ENCODE data around the gene SEMA4D. TPM values are rescaled to one million over a fixed set of nuclear protein-coding genes. Genes with fewer than 3 reads are reported as not detected.

SEMA4D gene
- polyA plus RNA-seq, 1 donor from 2014 or later: 34.0 TPM

DNA sequence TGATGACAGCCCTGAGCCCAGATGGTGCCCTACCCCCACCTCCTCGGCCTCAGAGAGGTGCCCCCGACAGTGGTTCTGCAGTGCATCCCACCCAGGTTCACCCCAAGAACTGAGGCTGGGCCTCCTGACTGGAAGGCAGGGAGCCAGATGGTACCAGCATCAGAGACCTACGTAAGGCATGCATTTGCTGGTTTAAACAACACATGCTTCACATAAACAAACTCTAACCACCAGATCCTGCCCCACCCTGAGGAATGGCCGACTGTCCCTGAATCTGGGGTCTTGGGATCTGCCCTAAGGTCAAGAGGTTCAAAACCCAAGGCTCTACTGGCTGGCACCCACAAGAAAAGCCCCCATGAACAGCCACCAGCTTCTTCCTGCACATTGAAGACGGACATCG lies 106.3 kb downstream of the SEMA4D start:
- Histone ChIP-seq H3K9me2 (ENCODE audit: insufficient read depth, low read length) (no peaks in the 10 kb centered on the region), H3F3A (ENCODE audit: insufficient read depth, low read length, poor library complexity, severe bottlenecking) (no peaks in the 10 kb centered on the region), H3K4me3 (ENCODE audit: low read length) (no peak overlapping the region), H3K36me3 (ENCODE audit: insufficient read depth, low read length) (peaks cover 14% of the 10 kb centered on the region), H3K4me2 (ENCODE audit: low read length) (no peak overlapping the region), H3K9me3 (ENCODE audit: low read length) (no peaks in the 10 kb centered on the region), H3K27me3 (ENCODE audit: insufficient read depth, low read depth, low read length) (no peaks in the 10 kb centered on the region), H3K27ac (ENCODE audit: low read length) (no peak overlapping the region), H3K79me2 (replicated peaks; ENCODE audit: insufficient read depth, low read length) (no peaks in the 10 kb centered on the region), H2AFZ (ENCODE audit: low read depth, low read length) (no peak overlapping the region), H4K20me1 (ENCODE audit: insufficient read depth) (no peaks in the 10 kb centered on the region), H3K9ac (ENCODE audit: low read length) (no peak overlapping the region)
- TF ChIP-seq POLR2AphosphoS5 (IDR thresholded peaks at IDR 0.05) (no peak), MXI1 (conservative IDR thresholded peaks at IDR 0.05; ENCODE audit: poor library complexity, severe bottlenecking) (no peak), EP300 (conservative IDR thresholded peaks at IDR 0.05; ENCODE audit: poor library complexity, severe bottlenecking) (no peak), SMC3 (conservative IDR thresholded peaks at IDR 0.05; ENCODE audit: poor library complexity) (no peak), EZH2 (IDR thresholded peaks at IDR 0.05; ENCODE audit: borderline replicate concordance, insufficient read depth, low read length, poor library complexity, severe bottlenecking) (no peak), TAF1 (IDR thresholded peaks at IDR 0.05; ENCODE audit: low read depth) (no peak), RAD21 (conservative IDR thresholded peaks at IDR 0.05) (no peak)
- TF ChIP-seq, protein P1, sequence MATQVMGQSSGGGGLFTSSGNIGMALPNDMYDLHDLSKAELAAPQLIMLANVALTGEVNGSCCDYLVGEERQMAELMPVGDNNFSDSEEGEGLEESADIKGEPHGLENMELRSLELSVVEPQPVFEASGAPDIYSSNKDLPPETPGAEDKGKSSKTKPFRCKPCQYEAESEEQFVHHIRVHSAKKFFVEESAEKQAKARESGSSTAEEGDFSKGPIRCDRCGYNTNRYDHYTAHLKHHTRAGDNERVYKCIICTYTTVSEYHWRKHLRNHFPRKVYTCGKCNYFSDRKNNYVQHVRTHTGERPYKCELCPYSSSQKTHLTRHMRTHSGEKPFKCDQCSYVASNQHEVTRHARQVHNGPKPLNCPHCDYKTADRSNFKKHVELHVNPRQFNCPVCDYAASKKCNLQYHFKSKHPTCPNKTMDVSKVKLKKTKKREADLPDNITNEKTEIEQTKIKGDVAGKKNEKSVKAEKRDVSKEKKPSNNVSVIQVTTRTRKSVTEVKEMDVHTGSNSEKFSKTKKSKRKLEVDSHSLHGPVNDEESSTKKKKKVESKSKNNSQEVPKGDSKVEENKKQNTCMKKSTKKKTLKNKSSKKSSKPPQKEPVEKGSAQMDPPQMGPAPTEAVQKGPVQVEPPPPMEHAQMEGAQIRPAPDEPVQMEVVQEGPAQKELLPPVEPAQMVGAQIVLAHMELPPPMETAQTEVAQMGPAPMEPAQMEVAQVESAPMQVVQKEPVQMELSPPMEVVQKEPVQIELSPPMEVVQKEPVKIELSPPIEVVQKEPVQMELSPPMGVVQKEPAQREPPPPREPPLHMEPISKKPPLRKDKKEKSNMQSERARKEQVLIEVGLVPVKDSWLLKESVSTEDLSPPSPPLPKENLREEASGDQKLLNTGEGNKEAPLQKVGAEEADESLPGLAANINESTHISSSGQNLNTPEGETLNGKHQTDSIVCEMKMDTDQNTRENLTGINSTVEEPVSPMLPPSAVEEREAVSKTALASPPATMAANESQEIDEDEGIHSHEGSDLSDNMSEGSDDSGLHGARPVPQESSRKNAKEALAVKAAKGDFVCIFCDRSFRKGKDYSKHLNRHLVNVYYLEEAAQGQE (IDR thresholded peaks at IDR 0.05; ENCODE audit: borderline replicate concordance): no peak
- TF ChIP-seq, protein P2, sequence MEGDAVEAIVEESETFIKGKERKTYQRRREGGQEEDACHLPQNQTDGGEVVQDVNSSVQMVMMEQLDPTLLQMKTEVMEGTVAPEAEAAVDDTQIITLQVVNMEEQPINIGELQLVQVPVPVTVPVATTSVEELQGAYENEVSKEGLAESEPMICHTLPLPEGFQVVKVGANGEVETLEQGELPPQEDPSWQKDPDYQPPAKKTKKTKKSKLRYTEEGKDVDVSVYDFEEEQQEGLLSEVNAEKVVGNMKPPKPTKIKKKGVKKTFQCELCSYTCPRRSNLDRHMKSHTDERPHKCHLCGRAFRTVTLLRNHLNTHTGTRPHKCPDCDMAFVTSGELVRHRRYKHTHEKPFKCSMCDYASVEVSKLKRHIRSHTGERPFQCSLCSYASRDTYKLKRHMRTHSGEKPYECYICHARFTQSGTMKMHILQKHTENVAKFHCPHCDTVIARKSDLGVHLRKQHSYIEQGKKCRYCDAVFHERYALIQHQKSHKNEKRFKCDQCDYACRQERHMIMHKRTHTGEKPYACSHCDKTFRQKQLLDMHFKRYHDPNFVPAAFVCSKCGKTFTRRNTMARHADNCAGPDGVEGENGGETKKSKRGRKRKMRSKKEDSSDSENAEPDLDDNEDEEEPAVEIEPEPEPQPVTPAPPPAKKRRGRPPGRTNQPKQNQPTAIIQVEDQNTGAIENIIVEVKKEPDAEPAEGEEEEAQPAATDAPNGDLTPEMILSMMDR (IDR thresholded peaks at IDR 0.05; ENCODE audit: poor library complexity, severe bottlenecking): no peak

DNA sequence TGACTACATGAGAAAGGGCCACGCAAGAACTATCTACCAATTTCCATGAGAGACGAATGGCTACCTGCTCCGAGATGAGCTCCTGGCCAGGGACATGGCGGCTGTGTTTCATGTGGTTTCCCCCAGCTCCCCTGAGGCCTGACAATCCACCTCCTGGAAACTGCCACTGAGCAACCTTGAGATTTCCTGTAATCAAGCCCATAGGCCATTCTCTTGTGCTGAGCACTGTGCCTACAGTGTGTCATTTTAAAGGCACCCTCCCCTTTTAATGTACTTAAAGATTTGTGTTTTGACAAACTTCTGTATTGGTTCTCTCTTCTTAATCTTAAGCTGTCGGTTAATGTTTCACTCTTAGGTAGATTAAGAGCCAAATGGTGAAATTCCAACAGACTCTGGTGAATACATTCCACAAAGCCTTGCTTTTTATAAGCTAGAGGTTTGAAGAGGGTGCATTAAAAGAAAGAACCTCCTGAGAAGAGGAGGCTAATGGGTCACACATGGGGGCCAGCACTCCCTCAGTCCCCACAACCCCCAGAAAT lies 107.3 kb downstream of the SEMA4D start:
- Histone ChIP-seq H3K27me3 (ENCODE audit: insufficient read depth, low read depth, low read length) (no peaks in the 10 kb centered on the region), H3F3A (ENCODE audit: insufficient read depth, low read length, poor library complexity, severe bottlenecking) (no peaks in the 10 kb centered on the region), H3K27ac (ENCODE audit: low read length) (no peak overlapping the region), H3K9ac (ENCODE audit: low read length) (no peak overlapping the region), H3K4me2 (ENCODE audit: low read length) (no peak overlapping the region), H3K9me3 (ENCODE audit: low read length) (no peaks in the 10 kb centered on the region), H3K79me2 (replicated peaks; ENCODE audit: insufficient read depth, low read length) (no peaks in the 10 kb centered on the region), H2AFZ (ENCODE audit: low read depth, low read length) (no peak overlapping the region), H3K9me2 (ENCODE audit: insufficient read depth, low read length) (no peaks in the 10 kb centered on the region), H3K4me3 (ENCODE audit: low read length) (no peak overlapping the region), H4K20me1 (ENCODE audit: insufficient read depth) (no peaks in the 10 kb centered on the region), H3K36me3 (ENCODE audit: insufficient read depth, low read length) (peaks cover 14% of the 10 kb centered on the region)
- TF ChIP-seq EP300 (conservative IDR thresholded peaks at IDR 0.05; ENCODE audit: poor library complexity, severe bottlenecking) (no peak), RAD21 (conservative IDR thresholded peaks at IDR 0.05) (no peak), SMC3 (conservative IDR thresholded peaks at IDR 0.05; ENCODE audit: poor library complexity) (no peak), EZH2 (IDR thresholded peaks at IDR 0.05; ENCODE audit: borderline replicate concordance, insufficient read depth, low read length, poor library complexity, severe bottlenecking) (no peak), TAF1 (IDR thresholded peaks at IDR 0.05; ENCODE audit: low read depth) (no peak), POLR2AphosphoS5 (IDR thresholded peaks at IDR 0.05) (no peak), MXI1 (conservative IDR thresholded peaks at IDR 0.05; ENCODE audit: poor library complexity, severe bottlenecking) (no peak)
- TF ChIP-seq, protein P1 (IDR thresholded peaks at IDR 0.05; ENCODE audit: borderline replicate concordance): no peak
- TF ChIP-seq, protein P2 (IDR thresholded peaks at IDR 0.05; ENCODE audit: poor library complexity, severe bottlenecking): no peak
